Skeletal muscle tissue (tissue), 4 donors: ENCODE measurements around the gene NATD1. TPM values are rescaled to one million over a fixed set of nuclear protein-coding genes. Genes with fewer than 3 reads are reported as not detected.

Experiments used
- H3K27ac ChIP-seq: one replicate; pipeline ENCODE4 v1.7.0; 2013; ENCODE audit warnings: mild to moderate bottlenecking, low read depth, low read length, inconsistent platforms
- H3K27me3 ChIP-seq, 3 donors: one replicate each; pipeline ENCODE4 v1.7.0; 2013; ENCODE audit warnings: low read length in 3 of 3; ENCODE audit not compliant: control insufficient read depth in 3 of 3, insufficient read depth in 3 of 3
- H3K36me3 ChIP-seq, 3 donors: one replicate each; pipeline ENCODE4 v1.7.0; 2013; ENCODE audit warnings: low read length in 3 of 3; ENCODE audit not compliant: control insufficient read depth in 3 of 3, insufficient read depth in 3 of 3
- H3K4me1 ChIP-seq, 3 donors: one replicate each; pipeline ENCODE4 v1.7.0; 2013; ENCODE audit warnings: low read length in 3 of 3, mild to moderate bottlenecking in 3 of 3; ENCODE audit not compliant: control insufficient read depth in 3 of 3, insufficient read depth in 3 of 3
- H3K4me3 ChIP-seq, 3 donors: one replicate each; pipeline ENCODE4 v1.7.0; 2013; ENCODE audit warnings: low read length in 3 of 3
- H3K9ac ChIP-seq, 3 donors: one replicate each; pipeline ENCODE4 v1.7.0; 2013; ENCODE audit warnings: low read length in 3 of 3, mild to moderate bottlenecking in 3 of 3, moderate library complexity in 2 of 3, low read depth in 1 of 3
- H3K9me3 ChIP-seq, 3 donors: one replicate each; pipeline ENCODE4 v1.7.0; 2013; ENCODE audit warnings: low read length in 3 of 3; ENCODE audit not compliant: control insufficient read depth in 3 of 3
- total RNA-seq: library from RNA; depleted of rRNA; stranded (reverse); fragments of >200 nt; gene quantifications from one replicate; pipeline ENCODE4 v1.2.3, GENCODE V29; 2014
- donor health status: Osteomylitis.

NATD1 gene
- total RNA-seq, 1 donor from 2014 or later: 3.7 TPM

DNA sequence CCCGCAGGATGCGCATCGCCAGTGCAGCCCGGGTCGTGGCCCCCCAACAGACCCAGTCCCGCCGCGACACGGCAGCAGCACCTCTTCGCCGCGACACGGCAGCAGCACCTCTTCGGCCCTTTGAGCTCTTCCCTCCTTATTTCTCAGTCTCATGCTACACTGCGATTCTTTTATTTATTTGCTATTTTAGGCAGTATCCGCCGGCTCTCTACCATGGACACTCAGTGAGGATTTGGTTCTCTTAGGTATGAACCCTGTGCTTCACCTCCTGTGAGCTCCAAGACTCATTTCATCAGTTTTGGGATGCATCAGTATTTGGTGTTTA, 23.0 kb upstream of the NATD1 start:
- Histone ChIP-seq H3K9ac (peak overlapping the region in 2 of 3 donors; percentile 76 to 91), H3K4me3 (peak overlapping the region; percentile 79 to 80 (median 79)), H3K27ac (peak overlapping the region; percentile 69), H3K9me3 (no peaks in the 10 kb centered on the region), H3K27me3 (no peaks in the 10 kb centered on the region), H3K4me1 (peaks cover 41 to 55% (median 55%) of the 10 kb centered on the region in 3 donors), H3K36me3 (no peaks in the 10 kb centered on the region)

DNA sequence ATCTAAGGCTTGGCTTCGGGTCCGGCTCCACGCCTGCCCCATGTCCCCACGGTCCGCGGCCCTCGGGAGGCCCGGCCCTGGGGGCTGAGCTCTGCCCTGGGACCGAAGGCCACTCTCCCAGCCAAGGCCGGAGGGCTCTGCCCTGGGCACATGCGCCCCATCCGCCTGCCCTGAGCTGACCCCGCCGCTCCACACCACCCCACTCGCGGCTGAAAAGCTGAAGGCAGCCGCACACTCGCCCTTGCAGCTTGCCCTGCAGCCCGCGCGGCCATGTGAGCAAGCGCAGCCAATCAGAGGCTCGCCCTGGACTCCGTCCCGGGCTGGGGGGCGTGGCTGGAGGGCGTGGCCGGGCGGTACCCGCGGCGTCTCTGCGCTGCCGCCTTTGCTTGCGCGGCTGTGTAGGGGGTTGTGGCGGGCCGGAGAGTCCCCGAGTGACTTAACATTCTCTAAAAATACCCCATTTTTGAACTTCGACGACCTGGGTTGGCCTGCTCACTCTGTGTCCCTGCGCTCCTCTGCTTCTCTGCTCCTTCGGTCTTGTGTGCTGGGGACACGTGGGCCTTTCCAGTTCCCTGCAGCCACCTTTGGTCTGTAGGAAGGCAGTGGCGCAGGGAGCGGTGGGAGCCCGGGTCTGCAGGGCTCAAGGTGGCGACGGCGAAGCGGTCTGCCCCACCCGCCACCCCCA, 22.5 kb upstream of the NATD1 start:
- Histone ChIP-seq H3K4me1 (peaks cover 41 to 55% (median 55%) of the 10 kb centered on the region in 3 donors), H3K27ac (peak overlapping the region; percentile 69), H3K9me3 (no peaks in the 10 kb centered on the region), H3K9ac (peak overlapping the region; percentile 76 to 91 (median 85)), H3K36me3 (no peaks in the 10 kb centered on the region), H3K4me3 (peak overlapping the region; percentile 79 to 80 (median 79)), H3K27me3 (no peaks in the 10 kb centered on the region)

DNA sequence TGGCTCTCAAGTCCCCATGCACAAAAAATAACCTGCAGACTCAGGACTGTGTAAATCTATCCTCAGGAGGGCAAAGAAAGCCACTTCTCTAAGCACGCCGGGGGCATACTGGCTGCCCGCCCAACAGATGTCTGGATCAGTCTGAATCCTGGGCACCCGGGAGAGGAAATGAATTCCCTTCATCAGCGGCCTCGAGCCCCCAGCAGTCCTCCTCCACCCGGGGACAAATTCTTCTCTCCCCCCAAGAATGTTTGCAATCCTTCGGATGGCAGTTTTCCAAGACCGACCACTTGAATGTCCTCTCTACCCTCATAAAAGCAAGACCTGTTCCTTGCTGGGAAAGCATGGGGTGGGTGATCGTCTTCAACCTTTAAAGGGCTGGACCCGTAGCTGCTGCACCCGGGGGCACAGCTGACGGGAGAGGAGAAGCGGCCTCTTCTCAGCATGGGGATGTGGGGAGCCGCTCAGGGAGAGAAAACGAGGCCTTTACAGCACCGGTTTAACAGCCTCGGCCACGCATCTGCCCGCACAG, 21.9 kb upstream of the NATD1 start:
- Histone ChIP-seq H3K27ac (peak overlapping the region; percentile 69), H3K27me3 (no peaks in the 10 kb centered on the region), H3K9ac (peak overlapping the region; percentile 76 to 91 (median 85)), H3K9me3 (no peaks in the 10 kb centered on the region), H3K36me3 (no peaks in the 10 kb centered on the region), H3K4me1 (peaks cover 38 to 52% (median 50%) of the 10 kb centered on the region in 3 donors), H3K4me3 (peak overlapping the region; percentile 67 to 79 (median 79))

DNA sequence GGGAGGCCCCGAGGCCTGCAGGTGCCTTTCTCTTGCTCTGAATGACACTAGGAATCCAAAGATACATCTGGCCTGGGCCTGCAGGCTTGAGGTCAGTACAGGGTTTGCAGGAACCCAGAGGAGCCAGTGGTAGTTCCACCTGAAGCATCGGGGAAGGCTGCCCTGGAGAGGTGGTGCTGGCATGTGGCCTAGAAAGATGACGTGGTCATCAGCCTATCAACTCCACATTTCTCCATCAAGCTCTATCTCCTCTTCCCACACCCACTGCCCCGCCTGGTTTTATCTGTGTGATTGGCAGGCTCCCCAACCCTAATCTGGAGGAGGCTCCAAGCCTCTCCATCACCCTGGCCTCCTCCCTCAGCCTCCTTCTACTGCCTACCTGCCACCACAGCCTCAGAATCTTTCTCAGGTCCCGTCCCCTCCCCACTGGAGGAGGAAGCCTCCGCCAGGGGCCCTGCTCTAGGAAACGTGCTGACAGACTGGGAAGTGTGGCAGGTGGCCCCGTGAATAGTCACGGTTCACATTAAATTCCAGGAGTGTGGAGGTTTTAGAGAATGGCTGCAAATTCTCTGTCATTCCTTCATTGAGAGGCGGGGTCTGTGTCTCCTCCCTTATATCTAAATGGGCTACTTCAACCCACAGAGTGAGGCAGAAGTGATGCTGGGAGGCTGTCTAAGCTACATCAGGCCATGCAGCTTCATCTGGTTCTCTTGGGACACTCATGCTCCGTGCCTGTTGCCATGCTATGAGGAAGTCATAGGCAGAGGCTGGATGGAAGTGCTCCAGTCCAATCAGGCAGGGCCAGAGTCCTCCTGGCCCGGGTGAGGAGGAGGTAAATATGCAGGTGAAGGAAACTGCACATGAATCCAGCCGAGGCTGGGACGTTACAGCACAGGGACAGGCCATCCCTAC, 19.9 kb upstream of the NATD1 start:
- H3K36me3 ChIP-seq: no peaks in the 10 kb centered on the region
- no peak overlapping the region for H3K4me3 ChIP-seq
- H3K4me1 ChIP-seq: peaks cover 23 to 32% (median 31%) of the 10 kb centered on the region in 3 donors
- no peaks in the 10 kb centered on the region for H3K27me3 ChIP-seq
- H3K9ac ChIP-seq: no peak overlapping the region
- H3K27ac ChIP-seq: no peak overlapping the region
- no peaks in the 10 kb centered on the region for H3K9me3 ChIP-seq

DNA sequence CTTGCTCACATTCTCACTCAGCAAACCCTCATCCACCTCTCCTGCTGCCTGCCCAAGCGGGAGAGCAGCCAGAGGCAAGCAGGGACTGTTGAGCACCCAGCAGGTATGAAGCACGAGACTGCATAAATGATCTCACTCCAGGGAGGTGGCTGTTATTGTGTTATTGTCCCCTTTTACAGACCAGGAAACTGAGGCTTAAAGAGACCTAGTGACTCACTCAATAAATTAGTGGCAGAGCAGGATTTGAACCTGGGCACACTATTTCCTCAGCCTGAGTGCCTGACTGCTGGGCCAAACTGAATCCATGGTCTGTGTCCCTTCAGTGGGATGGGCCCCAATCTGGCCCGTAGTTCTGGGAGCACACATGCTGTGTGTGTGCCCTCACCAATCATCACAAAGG, 19.0 kb upstream of the NATD1 start:
- Histone ChIP-seq H3K4me3 (no peak overlapping the region), H3K9me3 (no peaks in the 10 kb centered on the region), H3K27me3 (no peaks in the 10 kb centered on the region), H3K27ac (no peak overlapping the region), H3K4me1 (peaks cover 22 to 30% (median 28%) of the 10 kb centered on the region in 3 donors), H3K9ac (no peak overlapping the region), H3K36me3 (no peaks in the 10 kb centered on the region)

DNA sequence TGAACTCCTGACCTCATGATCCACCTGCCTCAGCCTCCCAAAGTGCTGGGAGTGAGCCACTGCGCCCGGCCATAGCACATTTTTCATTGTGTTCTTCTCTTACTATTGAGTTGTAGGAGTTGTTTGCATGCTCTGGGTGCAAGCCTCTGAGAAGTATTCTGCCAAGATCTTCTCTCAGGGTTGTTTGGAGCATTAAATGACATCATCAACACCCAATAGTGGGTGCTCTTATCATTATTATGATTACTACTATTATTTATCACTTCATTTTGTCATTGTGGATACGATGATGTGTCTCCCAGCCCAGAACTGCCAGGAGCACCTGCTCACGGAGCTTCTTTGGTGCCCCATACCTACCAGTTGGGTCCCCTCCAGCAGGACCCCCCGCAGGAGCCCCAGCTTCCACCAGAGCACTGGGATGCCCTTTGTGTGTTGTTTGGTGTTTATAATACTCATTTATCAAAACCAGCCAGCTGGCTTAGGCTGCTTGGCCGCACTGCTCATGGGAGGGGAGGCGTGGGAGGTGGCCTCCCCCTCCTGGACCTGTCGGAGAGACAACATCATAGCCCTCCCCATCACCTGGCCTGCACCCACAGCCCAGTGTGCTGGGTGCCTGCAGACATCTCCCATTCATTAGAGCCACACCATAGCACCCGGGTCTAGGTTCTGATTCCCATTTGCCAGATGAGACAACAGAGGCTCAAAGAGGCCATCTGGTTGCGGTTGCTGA, 18.4 kb upstream of the NATD1 start:
- no peaks in the 10 kb centered on the region for H3K9me3 ChIP-seq
- H3K36me3 ChIP-seq: no peaks in the 10 kb centered on the region
- H3K4me3 ChIP-seq: no peak overlapping the region
- no peak overlapping the region for H3K9ac ChIP-seq
- H3K27me3 ChIP-seq: no peaks in the 10 kb centered on the region
- no peak overlapping the region for H3K27ac ChIP-seq
- peaks cover 22 to 28% (median 26%) of the 10 kb centered on the region in 3 donors for H3K4me1 ChIP-seq

DNA sequence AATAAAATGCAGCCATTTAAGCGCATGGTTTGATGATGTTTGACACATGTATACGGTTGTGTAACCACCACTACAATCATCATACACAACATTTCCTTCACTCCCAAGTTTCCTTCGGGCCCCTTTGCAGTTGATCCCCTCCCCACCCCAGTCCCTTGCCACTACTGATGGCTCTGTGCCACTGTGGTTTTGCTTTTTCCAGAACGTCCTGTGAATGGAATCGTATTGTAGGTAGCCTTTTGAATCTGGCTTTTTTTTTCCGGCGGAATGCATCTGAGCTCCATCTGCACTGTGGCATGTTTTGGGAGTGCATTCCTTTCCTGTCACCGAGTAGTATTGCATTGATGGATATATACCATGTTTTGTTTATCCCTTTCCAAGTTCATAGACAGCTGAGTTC, 16.2 kb upstream of the NATD1 start:
- H3K27ac ChIP-seq: no peak overlapping the region
- H3K9me3 ChIP-seq: no peaks in the 10 kb centered on the region

DNA sequence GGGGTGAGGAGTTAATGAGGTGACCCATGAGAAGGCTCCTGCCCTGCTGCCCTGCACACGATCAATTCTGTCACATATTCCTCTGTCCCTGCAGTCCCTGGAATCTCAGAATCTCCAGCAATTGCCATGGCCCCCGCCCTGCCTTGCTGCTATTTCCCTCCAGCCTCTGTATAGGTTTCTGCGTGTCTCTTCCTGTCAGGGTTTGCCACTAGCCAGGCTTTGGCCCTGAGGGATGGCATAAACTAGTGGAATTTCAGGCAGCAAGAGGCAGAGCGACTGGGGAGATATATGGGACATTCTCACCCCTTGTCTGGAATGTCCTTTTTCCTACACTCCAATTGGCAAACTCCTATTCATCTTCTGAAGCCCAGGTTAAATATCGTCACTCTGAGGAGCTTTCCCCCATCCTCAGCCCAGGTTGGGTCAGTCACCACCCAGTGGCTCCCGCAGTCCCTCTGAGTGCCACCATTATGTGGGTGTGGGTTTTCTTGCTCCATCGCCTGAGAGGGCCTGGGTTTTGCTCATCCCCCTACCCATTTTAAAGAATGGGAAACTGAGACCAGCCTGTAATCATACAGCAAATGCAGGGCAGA, 15.5 kb upstream of the NATD1 start:
- H3K27me3 ChIP-seq: no peaks in the 10 kb centered on the region
- H3K27ac ChIP-seq: no peak overlapping the region
- no peaks in the 10 kb centered on the region for H3K9me3 ChIP-seq
- H3K4me1 ChIP-seq: peaks cover 0 to 3% (median 2%) of the 10 kb centered on the region in 3 donors
- no peak overlapping the region for H3K4me3 ChIP-seq
- H3K9ac ChIP-seq: no peak overlapping the region
- no peaks in the 10 kb centered on the region for H3K36me3 ChIP-seq

More for the DNA sequence above, 16.2 kb upstream of the NATD1 start:
- Histone ChIP-seq H3K27me3 (no peaks in the 10 kb centered on the region), H3K9ac (no peak overlapping the region), H3K4me1 (peaks cover 5 to 8% (median 7%) of the 10 kb centered on the region in 3 donors), H3K4me3 (no peak overlapping the region), H3K36me3 (no peaks in the 10 kb centered on the region)

DNA sequence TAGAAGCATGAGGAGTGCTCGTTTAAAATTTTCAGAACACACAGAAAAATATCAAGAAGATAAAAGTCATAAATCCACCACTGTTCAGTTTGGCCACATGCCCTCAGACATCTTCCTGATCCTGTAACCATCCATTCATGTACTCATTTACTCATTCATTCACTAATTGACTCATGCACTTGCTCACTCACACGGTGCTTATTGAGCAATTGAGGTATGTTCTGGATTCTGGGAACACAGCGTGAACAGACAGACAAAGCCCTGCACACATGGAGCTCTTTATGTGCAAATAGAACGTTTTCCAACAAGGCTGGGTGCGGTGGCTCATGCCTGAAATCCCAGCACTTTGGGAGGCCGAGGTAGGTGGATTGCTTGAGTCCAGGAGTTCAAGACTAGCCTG, 10.2 kb upstream of the NATD1 start:
- H3K4me3 ChIP-seq: no peak overlapping the region
- no peaks in the 10 kb centered on the region for H3K36me3 ChIP-seq

More for the DNA sequence above, 10.2 kb upstream of the NATD1 start:
- Histone ChIP-seq H3K9ac (peak overlapping the region in 2 of 3 donors; percentile 5 to 25), H3K27me3 (no peaks in the 10 kb centered on the region), H3K9me3 (no peaks in the 10 kb centered on the region), H3K4me1 (peaks cover 9 to 11% (median 11%) of the 10 kb centered on the region in 3 donors), H3K27ac (no peak overlapping the region)
